H9 (cell line): ENCODE measurements around the gene INPP5B. TPM values are rescaled to one million over a fixed set of nuclear protein-coding genes. Genes with fewer than 3 reads are reported as not detected.

Experiments
- DNase-seq: peaks from one replicate; pipeline ENCODE4 v3.0.0-alpha.2; 2017
- H2AFZ ChIP-seq: one replicate; pipeline ENCODE4 v1.6.1; 2013; ENCODE audit warnings: mild to moderate bottlenecking, low read length, control low read depth, moderate library complexity
- H2AK5ac ChIP-seq: 2 replicates; pipeline ENCODE4 v1.6.1; 2013; ENCODE audit warnings: low read length, control low read depth, mixed read lengths; ENCODE audit not compliant: insufficient read length
- H2BK120ac ChIP-seq: one replicate; pipeline ENCODE4 v1.6.1; 2013; ENCODE audit warnings: low read depth, mild to moderate bottlenecking, low read length, control low read depth, inconsistent platforms; ENCODE audit not compliant: poor library complexity, severe bottlenecking
- H2BK12ac ChIP-seq: 2 replicates; pipeline ENCODE4 v1.6.1; 2013; ENCODE audit warnings: low read length, control low read depth, mixed read lengths, low read depth; ENCODE audit not compliant: insufficient read length
- H2BK15ac ChIP-seq: 2 replicates; pipeline ENCODE4 v1.6.1; 2013; ENCODE audit warnings: low read depth, low read length, control low read depth
- H2BK20ac ChIP-seq: one replicate; pipeline ENCODE4 v1.6.1; 2013; ENCODE audit warnings: low read depth, mild to moderate bottlenecking, low read length, control low read depth, inconsistent platforms; ENCODE audit not compliant: poor library complexity, severe bottlenecking
- H2BK5ac ChIP-seq: 2 replicates; pipeline ENCODE4 v1.6.1; 2013; ENCODE audit warnings: low read length, control low read depth, mixed read lengths; ENCODE audit not compliant: insufficient read length
- H3K14ac ChIP-seq: 2 replicates; pipeline ENCODE4 v1.6.1; 2013; ENCODE audit warnings: low read length, control low read depth; ENCODE audit not compliant: insufficient read depth
- H3K18ac ChIP-seq: 2 replicates; pipeline ENCODE4 v1.6.1; 2013; ENCODE audit warnings: low read depth, mild to moderate bottlenecking, mixed read lengths, low read length, control low read depth; ENCODE audit not compliant: insufficient read length
- H3K23ac ChIP-seq: 2 replicates; pipeline ENCODE4 v1.6.1; 2013; ENCODE audit warnings: low read length, control low read depth, mixed read lengths, low read depth; ENCODE audit not compliant: insufficient read length
- H3K23me2 ChIP-seq: 2 replicates; pipeline ENCODE4 v1.6.1; 2013; ENCODE audit warnings: low read depth, mild to moderate bottlenecking, mixed read lengths, low read length, control low read depth; ENCODE audit not compliant: insufficient read length, poor library complexity, severe bottlenecking
- H3K27ac ChIP-seq: 2 replicates; pipeline ENCODE4 v1.5.1; 2013; ENCODE audit warnings: low read length, control low read depth, mixed read lengths, low read depth; ENCODE audit not compliant: insufficient read length
- H3K27me3 ChIP-seq: 2 replicates; pipeline ENCODE4 v1.6.1; 2013; ENCODE audit warnings: low read length, control low read depth, inconsistent platforms; ENCODE audit not compliant: insufficient read depth
- H3K4ac ChIP-seq: 2 replicates; pipeline ENCODE4 v1.6.1; 2013; ENCODE audit warnings: low read depth, mild to moderate bottlenecking, control low read depth, inconsistent platforms, low read length, moderate library complexity
- H3K4me1 ChIP-seq: 2 replicates; pipeline ENCODE4 v1.6.1; 2013; ENCODE audit warnings: low read length, control low read depth, inconsistent platforms; ENCODE audit not compliant: insufficient read depth
- H3K4me2 ChIP-seq: 2 replicates; pipeline ENCODE4 v1.6.1; 2013; ENCODE audit warnings: low read length, control low read depth, mixed read lengths; ENCODE audit not compliant: insufficient read length, insufficient read depth
- H3K56ac ChIP-seq: 2 replicates; pipeline ENCODE4 v1.6.1; 2013; ENCODE audit warnings: low read depth, mild to moderate bottlenecking, mixed read lengths, low read length, control low read depth; ENCODE audit not compliant: insufficient read length
- H3K79me1 ChIP-seq: 2 replicates; pipeline ENCODE4 v1.6.1; 2013; ENCODE audit warnings: low read depth, mild to moderate bottlenecking, moderate library complexity, low read length, control low read depth, inconsistent platforms; ENCODE audit not compliant: insufficient read depth, poor library complexity, severe bottlenecking
- H3K79me2 ChIP-seq: 2 replicates; pipeline ENCODE4 v1.6.1; 2013; ENCODE audit warnings: low read length, control low read depth, inconsistent platforms; ENCODE audit not compliant: insufficient read depth
- H3K9ac ChIP-seq: 2 replicates; pipeline ENCODE4 v1.6.1; 2013; ENCODE audit warnings: low read length, control low read depth, mixed read lengths; ENCODE audit not compliant: insufficient read length; ENCODE audit errors: extremely low read depth
- H3K9me3 ChIP-seq: one replicate; pipeline ENCODE4 v1.6.1; 2013; ENCODE audit warnings: low read depth, low read length, inconsistent platforms; ENCODE audit not compliant: control insufficient read depth
- H3T11ph ChIP-seq: one replicate; pipeline ENCODE4 v1.6.1; 2013; ENCODE audit warnings: mild to moderate bottlenecking, low read length, control low read depth, inconsistent platforms
- H4K20me1 ChIP-seq: one replicate; pipeline ENCODE4 v1.6.1; 2013; ENCODE audit not compliant: control insufficient read depth, insufficient read length, insufficient read depth
- H4K5ac ChIP-seq: 2 replicates; pipeline ENCODE4 v1.6.1; 2013; ENCODE audit warnings: low read depth, mild to moderate bottlenecking, mixed read lengths, low read length, control low read depth; ENCODE audit not compliant: insufficient read length
- H4K8ac ChIP-seq: replicated peaks from 2 replicates; pipeline ENCODE4 v1.6.1; 2013; ENCODE audit warnings: low read length, control low read depth, mixed read lengths, low read depth; ENCODE audit not compliant: insufficient read length
- H4K91ac ChIP-seq: 2 replicates; pipeline ENCODE4 v1.6.1; 2013; ENCODE audit warnings: low read depth, mild to moderate bottlenecking, moderate library complexity, mixed read lengths, low read length, control low read depth; ENCODE audit not compliant: insufficient read length
- H3K27ac Mint-ChIP-seq, 3 experiments: 2 replicates in 2 of 3; 3 replicates in 1 of 3; pipeline ENCODE4 v1.8.0; 2020 to 2021; ENCODE audit warnings: mixed read lengths in 3 of 3, mild to moderate bottlenecking in 1 of 3, moderate library complexity in 1 of 3
- H3K27me3 Mint-ChIP-seq: 2 replicates; pipeline ENCODE4 v1.8.0; 2021; ENCODE audit warnings: low read depth, mild to moderate bottlenecking, moderate library complexity, mixed read lengths
- H3K36me3 Mint-ChIP-seq, 3 experiments: 2 replicates in 2 of 3; 3 replicates in 1 of 3; pipeline ENCODE4 v1.8.0; 2020 to 2021; ENCODE audit warnings: low read depth in 3 of 3, mixed read lengths in 3 of 3; ENCODE audit not compliant: insufficient read depth in 1 of 3
- H3K4me1 Mint-ChIP-seq, 2 experiments: 2 replicates each; pipeline ENCODE4 v1.8.0; 2020; ENCODE audit warnings: mixed read lengths in 2 of 2
- H3K4me3 Mint-ChIP-seq, 2 experiments: 2 replicates in 1 of 2; 3 replicates in 1 of 2; pipeline ENCODE4 v1.8.0; 2020 to 2021; ENCODE audit warnings: mild to moderate bottlenecking in 2 of 2, mixed read lengths in 2 of 2, moderate library complexity in 1 of 2
- H3K9me3 Mint-ChIP-seq, 2 experiments: 2 replicates in 1 of 2; 3 replicates in 1 of 2; pipeline ENCODE4 v1.8.0; 2020; ENCODE audit warnings: mild to moderate bottlenecking in 2 of 2, mixed read lengths in 2 of 2, moderate library complexity in 1 of 2
- CTCF ChIP-seq: fragments of 200-600 bp; sonication (generic); conservative IDR thresholded peaks from 3 replicates; pipeline ENCODE4 v1.8.0; 2021; ENCODE audit warnings: antibody characterized with exemption, mild to moderate bottlenecking
- WGBS: extraction: QIAGEN DNeasy Blood & Tissue Kit; methylation state at CpG from one replicate; pipeline ENCODE4 v1.1.7; 2013; ENCODE audit warnings: missing lambda C conversion rate, low lambda C conversion rate, mixed read lengths; ENCODE audit not compliant: insufficient read length; ENCODE audit errors: extremely low coverage; 5-methylcytosine and 5-hydroxymethylcytosine counted together
- total RNA-seq: library from RNA; stranded (reverse); gene quantifications from 2 replicates; pipeline ENCODE4 v1.2.1, GENCODE V29; 2021

Gene INPP5B
- total RNA-seq, 1 experiment from 2014 or later, result 28.2 TPM

DNA sequence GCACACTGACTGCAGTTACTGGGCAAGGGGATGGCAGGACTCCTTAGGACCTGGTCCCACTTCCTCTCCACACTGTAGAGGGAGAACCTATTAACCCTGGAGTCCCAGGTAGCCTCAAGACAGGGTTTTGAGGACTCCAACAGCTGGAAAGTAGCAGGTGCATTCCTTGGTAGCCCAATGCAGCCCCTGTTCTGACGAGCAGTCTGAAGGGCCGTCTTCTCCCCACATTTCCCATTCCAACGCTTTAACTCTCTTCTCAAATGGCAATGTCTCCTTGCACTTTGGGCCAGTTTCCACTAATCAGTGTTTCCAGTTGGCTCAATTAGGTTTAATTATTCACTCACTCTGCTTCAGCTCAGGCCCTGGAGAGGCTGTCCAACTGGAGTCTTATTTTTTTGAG is 8.8 kb upstream of the INPP5B start:
- no peak for DNase-seq
- no peaks in the 10 kb centered on the region; the same call in 1 of the 2 replicates for H3K27me3 Mint-ChIP-seq
- no peak overlapping the region for H2AK5ac ChIP-seq
- no peak overlapping the region for H3K4ac ChIP-seq
- no peaks in the 10 kb centered on the region for H4K20me1 ChIP-seq
- H3T11ph ChIP-seq, result no peak overlapping the region
- no peaks in the 10 kb centered on the region for H3K79me1 ChIP-seq
- H2BK120ac ChIP-seq, result no peak overlapping the region
- no peak overlapping the region; the same call in 1 of the 2 replicates for H3K14ac ChIP-seq
- no peaks in the 10 kb centered on the region for H3K9me3 Mint-ChIP-seq
- no peaks in the 10 kb centered on the region for H3K9me3 ChIP-seq
- H4K5ac ChIP-seq, result no peak overlapping the region
- no peak overlapping the region for H3K27ac ChIP-seq
- H3K23me2 ChIP-seq, result no peaks in the 10 kb centered on the region
- H2BK20ac ChIP-seq, result no peak overlapping the region
- peaks cover 19 to 42% (median 36%) of the 10 kb centered on the region in 3 experiments for H3K36me3 Mint-ChIP-seq
- no peak overlapping the region for H3K23ac ChIP-seq
- peaks cover 5 to 8% of the 10 kb centered on the region in 2 experiments for H3K4me1 Mint-ChIP-seq
- H2BK15ac ChIP-seq, result no peak overlapping the region
- H3K4me3 Mint-ChIP-seq, result no peak overlapping the region
- H3K27me3 ChIP-seq, result no peaks in the 10 kb centered on the region
- H2BK5ac ChIP-seq, result no peak overlapping the region
- peak overlapping the region in 1 of 3 experiments; percentile 33; a peak in 1 of 7 replicates for H3K27ac Mint-ChIP-seq
- no peak for TF ChIP-seq CTCF
- no peak overlapping the region for H4K8ac ChIP-seq
- no peak overlapping the region for H3K56ac ChIP-seq
- H3K4me1 ChIP-seq, result no peaks in the 10 kb centered on the region
- no peak overlapping the region for H2AFZ ChIP-seq
- H2BK12ac ChIP-seq, result no peak overlapping the region
- H3K18ac ChIP-seq, result no peak overlapping the region
- no peak overlapping the region for H3K9ac ChIP-seq
- no peaks in the 10 kb centered on the region for H3K79me2 ChIP-seq
- no peak overlapping the region for H4K91ac ChIP-seq
- no CpG with 5 or more reads among the region's 3 CpGs for WGBS
- H3K4me2 ChIP-seq, result no peak overlapping the region
